Erythroblast (primary cell): ENCODE data around the gene ACER3.

ENCODE experiments used
- GATA1 ChIP-seq: IDR thresholded peaks from 2 replicates; pipeline ENCODE4 v1.6.1; 2011; ENCODE audit warnings: low read depth, mild to moderate bottlenecking, control low read depth, low read length, moderate library complexity
- POLR2A ChIP-seq: IDR thresholded peaks from 2 replicates; pipeline ENCODE4 v1.6.1; 2011; ENCODE audit warnings: mild to moderate bottlenecking, low read length

- no peak for TF ChIP-seq POLR2A
- no peak for TF ChIP-seq GATA1
Observed at GRCh38 chr11:76897233-76897632, 36.5 kb downstream of the ACER3 start.
